ENCODE results near the gene PURA.

PURA gene

GRCh38 chr5:140109759-140110645 lies 3.9 kb upstream of the PURA start:
- no peak for DNase-seq (ENCODE audit: low read depth in 2 of 2)

- no peak for DNase-seq (ENCODE audit: low read depth in 2 of 2)
Observed at GRCh38 chr5:140110646-140110957, 3.3 kb upstream of the PURA start.

GRCh38 chr5:140111011-140111858 lies 2.7 kb upstream of the PURA start:
- DNase-seq (ENCODE audit: low read depth in 2 of 2): no peak

GRCh38 chr5:140111859-140112551 lies 1.9 kb upstream of the PURA start:
- DNase-seq (ENCODE audit: low read depth in 2 of 2): no peak

GRCh38 chr5:140112685-140113179 lies 1.2 kb upstream of the PURA start:
- no peak for DNase-seq (ENCODE audit: low read depth in 2 of 2)

- DNase-seq (ENCODE audit: low read depth in 2 of 2): no peak
Observed at GRCh38 chr5:140113180-140113698, 670 bp upstream of the PURA start.

- DNase-seq (ENCODE audit: low read depth in 2 of 2): peak in 1 of 2 donors; percentile 12
Observed at GRCh38 chr5:140114341-140115185, 654 bp downstream of the PURA start.

- no peak for DNase-seq (ENCODE audit: low read depth in 2 of 2)
Observed at GRCh38 chr5:140115186-140115500, 1.2 kb downstream of the PURA start.

- no peak for DNase-seq (ENCODE audit: low read depth in 2 of 2)
Observed at GRCh38 chr5:140116716-140117115, 2.8 kb downstream of the PURA start.

GRCh38 chr5:140117523-140117922 lies 3.6 kb downstream of the PURA start:
- DNase-seq (ENCODE audit: low read depth in 2 of 2): no peak

- DNase-seq (ENCODE audit: low read depth in 2 of 2): no peak
Observed at GRCh38 chr5:140118302-140118936, 4.5 kb downstream of the PURA start.

GRCh38 chr5:140125637-140126036 lies 11.7 kb downstream of the PURA start, which contains the start of gene IGIP:
IGIP (plus strand) TSS chr5:140125937; CDS start chr5:140128477, 2,540 bp downstream.
- DNase-seq (ENCODE audit: low read depth in 2 of 2): no peak

GRCh38 chr5:140126315-140127012 lies 12.6 kb downstream of the PURA start:
- DNase-seq (ENCODE audit: low read depth in 2 of 2): no peak

- no peak for DNase-seq (ENCODE audit: low read depth in 2 of 2)
Observed at GRCh38 chr5:140128376-140128775, 14.5 kb downstream of the PURA start.

GRCh38 chr5:140130949-140131733 lies 17.2 kb downstream of the PURA start:
- DNase-seq (ENCODE audit: low read depth in 2 of 2): no peak

GRCh38 chr5:140131967-140132409 lies 18.1 kb downstream of the PURA start:
- no peak for DNase-seq (ENCODE audit: low read depth in 2 of 2)

- DNase-seq (ENCODE audit: low read depth in 2 of 2): no peak
Observed at GRCh38 chr5:140133514-140134167, 19.7 kb downstream of the PURA start.

- no peak for DNase-seq (ENCODE audit: low read depth in 2 of 2)
Observed at GRCh38 chr5:140134277-140134935, 20.5 kb downstream of the PURA start.
